HG03520 (cell line): Measurements from ENCODE around the gene GAL.
"Not testable (repeated sequence)": the region's sequence is repeated elsewhere in the genome, so short reads cannot be mapped to it uniquely, and the experiment has no call there.

Experiments
- ATAC-seq: cut with Tn5 transposase; IDR thresholded peaks from one replicate; pipeline ENCODE4 v1.9.1; 2021; ENCODE audit warnings: mild to moderate bottlenecking, moderate library complexity; ENCODE audit not compliant: unreplicated experiment

The GAL gene

GRCh38 chr11:68684385-68685356 lies at the start of gene GAL:
TSS of gene GAL (plus strand) at chr11:68684544. CDS start at chr11:68684924, 380 bp downstream.
- no peak for ATAC-seq

GRCh38 chr11:68634606-68635005 lies 49.7 kb upstream of the GAL start:
- not testable (repeated sequence) for ATAC-seq

GRCh38 chr11:68635172-68635571 lies 49.2 kb upstream of the GAL start:
- ATAC-seq = not testable (repeated sequence)

GRCh38 chr11:68635883-68636282 lies 48.5 kb upstream of the GAL start:
- ATAC-seq = not testable (repeated sequence)

GRCh38 chr11:68639322-68639721 lies 45.0 kb upstream of the GAL start:
- not testable (repeated sequence) for ATAC-seq

- ATAC-seq = no peak
These were observed 42.5 kb upstream of the GAL start for GRCh38 chr11:68641880-68642279.

- no peak for ATAC-seq
These were observed 40.8 kb upstream of the GAL start for GRCh38 chr11:68643585-68643984.

GRCh38 chr11:68646832-68647231 lies 37.5 kb upstream of the GAL start:
- ATAC-seq = no peak

GRCh38 chr11:68649851-68650555 lies 34.3 kb upstream of the GAL start:
- ATAC-seq = no peak

GRCh38 chr11:68650801-68651200 lies 33.5 kb upstream of the GAL start:
- no peak for ATAC-seq

GRCh38 chr11:68651208-68651984 lies 32.9 kb upstream of the GAL start:
- ATAC-seq = no peak

GRCh38 chr11:68651985-68652682 lies 32.2 kb upstream of the GAL start:
- ATAC-seq = no peak

GRCh38 chr11:68652683-68653156 lies 31.6 kb upstream of the GAL start:
- no peak for ATAC-seq

GRCh38 chr11:68653486-68654430 lies 30.6 kb upstream of the GAL start:
- ATAC-seq = no peak

- no peak for ATAC-seq
These were observed 29.4 kb upstream of the GAL start for GRCh38 chr11:68654978-68655377.

- no peak for ATAC-seq
These were observed 28.9 kb upstream of the GAL start for GRCh38 chr11:68655406-68655805.

- no peak for ATAC-seq
These were observed 28.5 kb upstream of the GAL start for GRCh38 chr11:68655806-68656205.

GRCh38 chr11:68657021-68657780 lies 27.1 kb upstream of the GAL start:
- no peak for ATAC-seq

GRCh38 chr11:68658097-68658496 lies 26.2 kb upstream of the GAL start:
- no peak for ATAC-seq
